ENCODE data around the gene PTPRK.

DNA sequence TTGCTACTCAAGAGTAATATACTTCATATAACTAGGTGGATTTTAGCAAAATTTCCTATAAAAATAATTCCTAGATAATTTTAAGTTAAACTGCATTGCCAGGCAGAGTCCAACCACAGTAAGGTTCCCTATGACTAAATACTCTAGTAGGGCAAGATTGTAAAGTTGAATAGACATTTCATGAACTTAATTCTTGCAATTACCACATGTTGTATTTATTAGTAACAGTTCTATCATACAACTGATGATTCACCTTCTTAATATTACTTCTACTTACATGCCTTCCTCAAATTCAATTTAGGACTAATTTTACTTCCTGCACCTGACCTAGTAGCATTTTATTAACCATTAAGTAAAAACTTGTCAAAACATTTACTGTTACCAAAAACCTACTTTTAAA lies 352.8 kb downstream of the PTPRK start:
- TF ChIP-seq, protein P1, sequence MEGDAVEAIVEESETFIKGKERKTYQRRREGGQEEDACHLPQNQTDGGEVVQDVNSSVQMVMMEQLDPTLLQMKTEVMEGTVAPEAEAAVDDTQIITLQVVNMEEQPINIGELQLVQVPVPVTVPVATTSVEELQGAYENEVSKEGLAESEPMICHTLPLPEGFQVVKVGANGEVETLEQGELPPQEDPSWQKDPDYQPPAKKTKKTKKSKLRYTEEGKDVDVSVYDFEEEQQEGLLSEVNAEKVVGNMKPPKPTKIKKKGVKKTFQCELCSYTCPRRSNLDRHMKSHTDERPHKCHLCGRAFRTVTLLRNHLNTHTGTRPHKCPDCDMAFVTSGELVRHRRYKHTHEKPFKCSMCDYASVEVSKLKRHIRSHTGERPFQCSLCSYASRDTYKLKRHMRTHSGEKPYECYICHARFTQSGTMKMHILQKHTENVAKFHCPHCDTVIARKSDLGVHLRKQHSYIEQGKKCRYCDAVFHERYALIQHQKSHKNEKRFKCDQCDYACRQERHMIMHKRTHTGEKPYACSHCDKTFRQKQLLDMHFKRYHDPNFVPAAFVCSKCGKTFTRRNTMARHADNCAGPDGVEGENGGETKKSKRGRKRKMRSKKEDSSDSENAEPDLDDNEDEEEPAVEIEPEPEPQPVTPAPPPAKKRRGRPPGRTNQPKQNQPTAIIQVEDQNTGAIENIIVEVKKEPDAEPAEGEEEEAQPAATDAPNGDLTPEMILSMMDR (IDR thresholded peaks at IDR 0.05) = no peak
- no peak for TF ChIP-seq POLR2A (IDR thresholded peaks at IDR 0.05)
